SK-N-MC (cell line): ENCODE measurements around the gene SLC18A3.

Experiments used
- EZH2 ChIP-seq: fragments of 200-600 bp; sonication (generic); IDR thresholded peaks from one replicate; pipeline ENCODE4 v1.6.1; 2017; ENCODE audit warnings: antibody characterized with exemption
- POLR2AphosphoS5 ChIP-seq: IDR thresholded peaks from 2 replicates; pipeline ENCODE4 v1.6.1; 2012; ENCODE audit warnings: mild to moderate bottlenecking, low read depth, low read length, borderline replicate concordance

GRCh38 chr10:49628599-49628998 is 18.5 kb downstream of the SLC18A3 start:
- no peak for TF ChIP-seq EZH2
- TF ChIP-seq POLR2AphosphoS5 = no peak
